ENCODE measurements around the gene LPAR6. TPM values are rescaled to one million over a fixed set of nuclear protein-coding genes. Genes with fewer than 3 reads are reported as not detected.
"Not testable (repeated sequence)": the region's sequence is repeated elsewhere in the genome, so short reads cannot be mapped to it uniquely, and the experiment has no call there.

Gene LPAR6
- total and polyA plus RNA-seq, 8 donors: 1.9 to 16.0 (median 6.6) TPM

GRCh38 chr13:48431431-48431830 is 18.5 kb upstream of the LPAR6 start:
- FAIRE-seq (no peak), DNase-seq (no peak), ATAC-seq (no peak)
- Histone ChIP-seq H3K4me1 (peaks cover 0 to 14% (median 0%) of the 10 kb centered on the region in 3 donors), H3K27ac (peak overlapping the region in 2 of 4 donors; percentile 6 to 21), H3K36me3 (no peaks in the 10 kb centered on the region), H3K9me3 (no peaks in the 10 kb centered on the region), H3K27me3 (no peaks in the 10 kb centered on the region), H3K4me3 (no peak overlapping the region)
- intact Hi-C loops (cut with DNase I): no loop called here
- WGBS, 2 donors: 73 to 76% methylated on average over 5 of the region's 5 CpGs
- no peak for TF ChIP-seq CTCF (IDR thresholded peaks at IDR 0.05)

- FAIRE-seq: peak; percentile 20
- no peak for ATAC-seq
- H3K4me3 ChIP-seq: no peak overlapping the region
These were observed 17.0 kb upstream of the LPAR6 start for GRCh38 chr13:48429886-48430285.

GRCh38 chr13:48429036-48429435 is 16.1 kb upstream of the LPAR6 start:
- no peak overlapping the region for H3K27ac ChIP-seq
- intact Hi-C loops (cut with DNase I): no loop called here

More at GRCh38 chr13:48429886-48430285, 17.0 kb upstream of the LPAR6 start:
- Histone ChIP-seq H3K27me3 (no peaks in the 10 kb centered on the region), H3K9me3 (no peaks in the 10 kb centered on the region), H3K4me1 (peaks cover 0 to 13% (median 0%) of the 10 kb centered on the region in 3 donors), H3K27ac (no peak overlapping the region), H3K36me3 (no peaks in the 10 kb centered on the region)
- no peak for DNase-seq
- intact Hi-C loops (cut with DNase I): no loop called here
- no peak for TF ChIP-seq CTCF (IDR thresholded peaks at IDR 0.05)

GRCh38 chr13:48426755-48427298 is 13.9 kb upstream of the LPAR6 start:
- H3K27me3 ChIP-seq; H3K4me1 ChIP-seq; H3K36me3 ChIP-seq; H3K27ac ChIP-seq; FAIRE-seq; intact Hi-C loops (cut with DNase I); ATAC-seq; H3K4me3 ChIP-seq; H3K9me3 ChIP-seq; DNase-seq: not testable (repeated sequence)
- WGBS, 2 donors: 84 to 94% methylated on average over 8 of the region's 9 CpGs

More at GRCh38 chr13:48429036-48429435, 16.1 kb upstream of the LPAR6 start:
- H3K27me3 ChIP-seq: no peaks in the 10 kb centered on the region
- no peaks in the 10 kb centered on the region for H3K9me3 ChIP-seq
- FAIRE-seq (no peak), ATAC-seq (no peak), DNase-seq (no peak)
- H3K4me3 ChIP-seq: no peak overlapping the region
- WGBS, 2 donors: 95 to 97% methylated on average over 3 of the region's 3 CpGs
- TF ChIP-seq CTCF (IDR thresholded peaks at IDR 0.05): no peak
- H3K36me3 ChIP-seq: no peaks in the 10 kb centered on the region
- peaks cover 0 to 13% (median 0%) of the 10 kb centered on the region in 3 donors for H3K4me1 ChIP-seq

- TF ChIP-seq CTCF (IDR thresholded peaks at IDR 0.05): no peak
- no peaks in the 10 kb centered on the region for H3K9me3 ChIP-seq
- no peak for ATAC-seq
- no peaks in the 10 kb centered on the region for H3K27me3 ChIP-seq
- no peak for FAIRE-seq
- no peak overlapping the region for H3K27ac ChIP-seq
- no peak overlapping the region for H3K4me3 ChIP-seq
- no peaks in the 10 kb centered on the region for H3K36me3 ChIP-seq
- no peak for DNase-seq
- H3K4me1 ChIP-seq: no peaks in the 10 kb centered on the region
- intact Hi-C loops (cut with DNase I): no loop called here
These were observed 13.1 kb upstream of the LPAR6 start for GRCh38 chr13:48426052-48426451.
